Right lobe of liver (tissue), 6 donors: Measurements from ENCODE around the gene MICOS13. TPM values are rescaled to one million over a fixed set of nuclear protein-coding genes. Genes with fewer than 3 reads are reported as not detected.
A peak's percentile ranks its signal among the peaks of the same experiment; 100 is the strongest.

ENCODE experiments used
- ATAC-seq, 4 donors: fragments of 200-7000 bp; cut with Tn5 transposase; one replicate each; pipeline ENCODE4 v1.9.1; 2020; ENCODE audit warnings: mild to moderate bottlenecking in 4 of 4, moderate library complexity in 4 of 4
- DNase-seq, 3 donors: peaks; one replicate each; pipeline ENCODE4 v3.0.0-alpha.2; 2020
- H3K27ac ChIP-seq, 3 donors: fragments of 200-600 bp; one replicate each; pipeline ENCODE4 v1.8.0; 2022
- H3K27me3 ChIP-seq, 2 donors: fragments of 200-600 bp; one replicate each; pipeline ENCODE4 v1.8.0; 2022
- H3K36me3 ChIP-seq, 4 donors: fragments of 200-600 bp; sonication (generic) in 1 of 4; one replicate each; pipeline versions ENCODE4 v1.5.1 to v1.8.0; 2017 to 2022; ENCODE audit warnings: control low read depth in 1 of 4
- H3K4me1 ChIP-seq, 4 donors: fragments of 200-600 bp; sonication (generic) in 1 of 4; one replicate each; pipeline versions ENCODE4 v1.5.1 to v1.8.0; 2017 to 2022; ENCODE audit warnings: control low read depth in 1 of 4
- H3K4me3 ChIP-seq, 3 donors: fragments of 200-600 bp; one replicate each; pipeline ENCODE4 v1.8.0; 2022
- H3K9me3 ChIP-seq, 4 donors: fragments of 200-600 bp; sonication (generic) in 1 of 4; one replicate each; pipeline versions ENCODE4 v1.5.1 to v1.8.0; 2017 to 2022; ENCODE audit warnings: control low read depth in 1 of 4
- CTCF ChIP-seq, 4 donors: fragments of 200-600 bp in 3 of 4; fragments of 450-650 bp in 1 of 4; IDR thresholded peaks; one replicate each; pipeline versions ENCODE4 v1.5.1 to v1.8.0; 2016 to 2022; ENCODE audit warnings: antibody characterized with exemption in 4 of 4, mild to moderate bottlenecking in 2 of 4
- POLR2A ChIP-seq: fragments of 450-650 bp; IDR thresholded peaks from one replicate; pipeline ENCODE4 v1.6.1; 2017; ENCODE audit warnings: antibody characterized with exemption, mild to moderate bottlenecking
- WGBS: methylation state at CpG from one replicate; pipeline ENCODE4 v1.1.6; 2018; ENCODE audit warnings: low coverage, low lambda C conversion rate; ENCODE audit not compliant: insufficient coverage; ENCODE audit errors: missing lambda C conversion rate; 5-methylcytosine and 5-hydroxymethylcytosine counted together
- intact Hi-C, 2 donors: fragments of 100-400 bp; cut with DNase I; formaldehyde crosslinking; loops; one replicate each; pipeline versions ENCODE4 v1.11.2 to v1.14.1; 2022
- total RNA-seq, 6 experiments: library from RNA; depleted of rRNA in 2 of 6; stranded (reverse); fragments of >200 nt in 2 of 6; fragmentation: NEBNext Ultra II Directional in 3 of 6; extraction: Animal tissue kit (Norgen Biotek cat#: 25700) in 3 of 6; gene quantifications; one replicate each; pipeline versions ENCODE4 v1.1.0 to v1.2.4, GENCODE V29; 2016 to 2023
- donor health status: DM: no; HTN: yes; CAD: no.
- donor health status: DM: no; HTN: no; CAD: no.
- donor health status: DM: no; HTN: no; CAD: no.
- donor health status: DM: no; HTN: yes; CAD: no.
- donor health status: DM: no; HTN: yes; CAD: no.

Gene MICOS13
- total RNA-seq, 6 experiments from 2014 or later, result 24.2 to 54.3 (median 33.7) TPM

- Histone ChIP-seq H3K4me3 (no peak overlapping the region), H3K9me3 (no peaks in the 10 kb centered on the region), H3K4me1 (no peaks in the 10 kb centered on the region), H3K27me3 (no peaks in the 10 kb centered on the region), H3K36me3 (peaks cover 0 to 55% (median 16%) of the 10 kb centered on the region in 4 donors), H3K27ac (no peak overlapping the region)
- intact Hi-C loops, result no loop called here
- 95% methylated on average over 4 of the region's 22 CpGs for WGBS
- DNase-seq, result no peak
- no peak for ATAC-seq
- TF ChIP-seq POLR2A (no peak), CTCF (IDR thresholded peaks at IDR 0.05) (no peak)
Measured at GRCh38 chr19:5700455-5701092, 20.3 kb upstream of the MICOS13 start.

GRCh38 chr19:5698635-5699422, 18.5 kb upstream of the MICOS13 start:
- TF ChIP-seq CTCF (IDR thresholded peaks at IDR 0.05), result no peak
- no peak for TF ChIP-seq POLR2A
- H3K4me3 ChIP-seq, result no peak overlapping the region
- intact Hi-C loops, result no loop called here
- 62% methylated on average over 3 of the region's 38 CpGs for WGBS
- no peaks in the 10 kb centered on the region for H3K27me3 ChIP-seq
- H3K27ac ChIP-seq, result no peak overlapping the region
- peaks cover 0 to 55% (median 18%) of the 10 kb centered on the region in 4 donors for H3K36me3 ChIP-seq
- ATAC-seq (no peak), DNase-seq (peak in 1 of 3 donors; percentile 46)
- H3K9me3 ChIP-seq, result no peaks in the 10 kb centered on the region
- H3K4me1 ChIP-seq, result no peaks in the 10 kb centered on the region

- peaks cover 0 to 54% (median 19%) of the 10 kb centered on the region in 4 donors for H3K36me3 ChIP-seq
- no peak overlapping the region for H3K27ac ChIP-seq
- TF ChIP-seq POLR2A (no peak), CTCF (IDR thresholded peaks at IDR 0.05) (no peak)
- H3K4me1 ChIP-seq, result no peaks in the 10 kb centered on the region
- no peak overlapping the region for H3K4me3 ChIP-seq
- DNase-seq, result peak in 1 of 3 donors; percentile 42
- ATAC-seq, result no peak
- WGBS, result 76% methylated on average over 3 of the region's 30 CpGs
- intact Hi-C loops, result no loop called here
- H3K9me3 ChIP-seq, result no peaks in the 10 kb centered on the region
- no peaks in the 10 kb centered on the region for H3K27me3 ChIP-seq
Measured at GRCh38 chr19:5697890-5698634, 17.7 kb upstream of the MICOS13 start.

- peaks cover 0 to 62% (median 20%) of the 10 kb centered on the region in 4 donors for H3K36me3 ChIP-seq
- H3K4me3 ChIP-seq, result no peak overlapping the region
- TF ChIP-seq POLR2A (no peak), CTCF (IDR thresholded peaks at IDR 0.05) (no peak)
- DNase-seq (no peak), ATAC-seq (no peak)
- intact Hi-C loops, result no loop called here
- no peak overlapping the region for H3K27ac ChIP-seq
- no peaks in the 10 kb centered on the region for H3K4me1 ChIP-seq
- no peaks in the 10 kb centered on the region for H3K27me3 ChIP-seq
- no peaks in the 10 kb centered on the region for H3K9me3 ChIP-seq
- 78% methylated on average over 9 of the region's 25 CpGs for WGBS
Measured at GRCh38 chr19:5697022-5697889, 16.9 kb upstream of the MICOS13 start.
